ENCODE measurements around the gene TBC1D9.

Gene TBC1D9

DNA sequence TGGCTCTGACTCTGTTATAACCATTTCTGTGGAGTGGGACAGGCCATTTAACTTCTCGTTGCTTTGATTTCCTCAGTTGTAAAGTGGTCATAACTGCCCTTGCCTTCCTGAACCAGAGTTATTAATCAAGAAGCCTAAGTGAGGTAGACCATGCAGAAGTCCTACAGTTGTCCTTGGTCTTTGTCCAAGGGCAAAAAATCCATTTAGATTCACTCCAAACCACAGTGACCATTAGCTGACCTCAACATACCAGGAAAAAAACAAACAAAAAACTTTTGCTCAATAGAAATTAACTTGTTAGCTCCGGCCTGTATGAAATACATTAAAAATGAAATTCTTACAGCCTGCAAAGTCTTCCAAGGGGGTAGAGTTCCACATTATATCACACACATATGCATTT is 52.7 kb downstream of the TBC1D9 start:
- no peak for DNase-seq (ENCODE audit: low spot score)
- TF ChIP-seq, protein P1, sequence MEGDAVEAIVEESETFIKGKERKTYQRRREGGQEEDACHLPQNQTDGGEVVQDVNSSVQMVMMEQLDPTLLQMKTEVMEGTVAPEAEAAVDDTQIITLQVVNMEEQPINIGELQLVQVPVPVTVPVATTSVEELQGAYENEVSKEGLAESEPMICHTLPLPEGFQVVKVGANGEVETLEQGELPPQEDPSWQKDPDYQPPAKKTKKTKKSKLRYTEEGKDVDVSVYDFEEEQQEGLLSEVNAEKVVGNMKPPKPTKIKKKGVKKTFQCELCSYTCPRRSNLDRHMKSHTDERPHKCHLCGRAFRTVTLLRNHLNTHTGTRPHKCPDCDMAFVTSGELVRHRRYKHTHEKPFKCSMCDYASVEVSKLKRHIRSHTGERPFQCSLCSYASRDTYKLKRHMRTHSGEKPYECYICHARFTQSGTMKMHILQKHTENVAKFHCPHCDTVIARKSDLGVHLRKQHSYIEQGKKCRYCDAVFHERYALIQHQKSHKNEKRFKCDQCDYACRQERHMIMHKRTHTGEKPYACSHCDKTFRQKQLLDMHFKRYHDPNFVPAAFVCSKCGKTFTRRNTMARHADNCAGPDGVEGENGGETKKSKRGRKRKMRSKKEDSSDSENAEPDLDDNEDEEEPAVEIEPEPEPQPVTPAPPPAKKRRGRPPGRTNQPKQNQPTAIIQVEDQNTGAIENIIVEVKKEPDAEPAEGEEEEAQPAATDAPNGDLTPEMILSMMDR (IDR thresholded peaks at IDR 0.05; ENCODE audit: extremely low read depth, missing control alignments): no peak

GRCh38 chr4:140702096-140702757 is 54.0 kb downstream of the TBC1D9 start:
- TF ChIP-seq, protein P1 (IDR thresholded peaks at IDR 0.05; ENCODE audit: extremely low read depth, missing control alignments): no peak
- no peak for DNase-seq (ENCODE audit: low spot score)

GRCh38 chr4:140701071-140701470 is 55.1 kb downstream of the TBC1D9 start:
- TF ChIP-seq, protein P1 (IDR thresholded peaks at IDR 0.05; ENCODE audit: extremely low read depth, missing control alignments): no peak
- no peak for DNase-seq (ENCODE audit: low spot score)

DNA sequence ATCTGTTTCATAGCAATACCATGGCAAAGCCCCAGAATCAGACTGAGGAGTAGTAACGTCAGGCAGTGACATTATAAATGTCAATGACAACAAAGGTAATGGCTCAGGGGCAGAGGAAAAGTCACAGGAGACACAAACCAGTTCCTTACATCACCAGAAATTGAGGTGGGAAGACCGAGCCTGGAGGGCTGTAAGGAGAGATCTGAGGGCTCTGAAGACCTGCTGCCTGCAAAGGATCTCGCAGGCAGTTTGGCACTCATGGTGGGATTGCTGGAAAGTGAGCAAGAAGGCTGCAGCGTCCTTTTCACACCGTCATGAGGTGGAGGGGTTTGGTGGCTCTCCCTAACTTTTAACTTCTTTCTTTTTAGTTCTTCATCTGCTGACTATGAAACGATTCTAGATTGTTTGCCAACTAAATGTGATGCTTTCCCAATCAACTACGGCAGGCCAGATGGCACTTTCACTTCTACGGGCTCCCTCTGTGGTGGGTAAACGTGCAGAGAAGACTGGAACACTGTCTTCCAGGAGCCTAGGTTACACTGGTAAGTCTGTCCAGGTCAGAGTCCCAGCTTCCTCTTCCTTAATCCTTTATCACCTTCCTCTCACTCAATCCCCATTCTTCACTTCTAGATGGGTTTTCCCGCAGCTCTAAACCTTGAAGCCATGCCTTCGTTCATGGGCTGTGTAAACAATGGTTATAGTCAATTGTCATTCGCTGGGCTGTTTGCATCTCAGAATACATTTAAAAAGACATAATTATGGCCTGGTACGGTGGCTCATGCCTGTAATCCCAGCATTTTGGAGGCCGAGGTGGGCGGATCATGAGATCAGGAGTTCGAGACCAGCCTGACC is 58.2 kb downstream of the TBC1D9 start:
- TF ChIP-seq, protein P1 (IDR thresholded peaks at IDR 0.05; ENCODE audit: extremely low read depth, missing control alignments): no peak
- DNase-seq (ENCODE audit: low spot score): no peak

- TF ChIP-seq, protein P1 (IDR thresholded peaks at IDR 0.05; ENCODE audit: extremely low read depth, missing control alignments): no peak
- DNase-seq (ENCODE audit: low spot score): no peak
These were observed 60.7 kb downstream of the TBC1D9 start for GRCh38 chr4:140695483-140695882.

DNA sequence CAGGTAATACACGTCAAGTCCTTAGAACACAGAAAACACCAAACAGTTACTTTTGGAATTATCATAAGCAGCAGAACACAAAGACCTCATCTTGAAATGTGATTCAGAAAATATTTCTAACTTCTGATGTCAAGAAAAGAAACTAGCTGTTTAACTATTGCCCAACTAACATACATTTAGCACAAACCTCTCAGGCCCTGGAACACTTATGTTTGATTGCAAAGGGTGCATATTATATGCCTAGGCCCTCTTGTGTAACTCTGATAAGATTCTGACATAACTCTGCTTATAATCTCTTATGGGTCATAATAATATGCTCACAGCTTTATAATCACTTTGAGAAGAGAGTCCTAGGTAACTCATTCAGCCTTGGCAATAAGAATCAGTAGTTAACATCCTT is 62.6 kb downstream of the TBC1D9 start:
- TF ChIP-seq, protein P1 (IDR thresholded peaks at IDR 0.05; ENCODE audit: extremely low read depth, missing control alignments): no peak
- no peak for DNase-seq (ENCODE audit: low spot score)

DNA sequence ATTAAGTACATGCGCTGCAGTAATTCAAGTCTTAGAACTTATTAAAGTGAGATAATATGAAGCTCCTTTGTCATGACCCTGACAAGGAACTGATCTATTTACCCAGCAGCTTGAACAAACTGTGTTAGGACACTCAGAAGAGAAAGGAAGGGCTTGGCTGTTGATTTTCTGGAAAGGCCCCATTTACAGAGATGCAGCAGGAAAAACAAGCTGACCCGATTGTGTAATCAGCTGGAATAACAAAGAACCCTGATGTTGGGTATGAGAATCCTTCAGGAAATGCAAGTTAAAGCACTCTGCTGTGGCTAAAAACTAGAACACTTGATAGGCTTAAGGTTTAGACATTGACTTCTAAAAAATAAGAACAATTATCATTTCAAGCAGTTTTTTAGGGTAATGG is 64.8 kb downstream of the TBC1D9 start:
- TF ChIP-seq, protein P1 (IDR thresholded peaks at IDR 0.05; ENCODE audit: extremely low read depth, missing control alignments): no peak
- DNase-seq (ENCODE audit: low spot score): no peak
